HEK293 (cell line): ENCODE measurements around the gene IDH3A.

Experiments
- KLF16 ChIP-seq: fragments of 450-650 bp; formaldehyde crosslinking; IDR thresholded peaks from 2 replicates; pipeline ENCODE4 v1.5.1; 2017; ENCODE audit warnings: missing biosample characterization, missing genetic modification characterization
- OSR2 ChIP-seq: fragments of 450-650 bp; formaldehyde crosslinking; IDR thresholded peaks from 2 replicates; pipeline ENCODE4 v1.5.1; 2016; ENCODE audit warnings: missing biosample characterization, missing genetic modification characterization
- SCRT1 ChIP-seq: fragments of 450-650 bp; formaldehyde crosslinking; IDR thresholded peaks from 2 replicates; pipeline ENCODE4 v1.5.1; 2016; ENCODE audit warnings: missing biosample characterization, missing genetic modification characterization, borderline replicate concordance
- ZBTB20 ChIP-seq: fragments of 450-650 bp; formaldehyde crosslinking; IDR thresholded peaks from 2 replicates; pipeline ENCODE4 v1.5.1; 2016; ENCODE audit warnings: missing biosample characterization, missing genetic modification characterization
- ZNF530 ChIP-seq: fragments of 450-650 bp; formaldehyde crosslinking; IDR thresholded peaks from 2 replicates; pipeline ENCODE4 v1.5.1; 2016; ENCODE audit warnings: low read depth, missing biosample characterization, missing genetic modification characterization
- ZNF548 ChIP-seq: fragments of 450-650 bp; formaldehyde crosslinking; IDR thresholded peaks from 2 replicates; pipeline ENCODE4 v1.5.1; 2016; ENCODE audit warnings: missing biosample characterization, missing genetic modification characterization
- ZSCAN23 ChIP-seq: fragments of 450-650 bp; formaldehyde crosslinking; IDR thresholded peaks from 2 replicates; pipeline ENCODE4 v1.5.1; 2016; ENCODE audit warnings: missing biosample characterization, missing genetic modification characterization
- TF ChIP-seq, protein P1 (sequence below): fragments of 450-650 bp; formaldehyde crosslinking; IDR thresholded peaks from 2 replicates; pipeline ENCODE4 v1.5.1; 2016; ENCODE audit warnings: missing biosample characterization, missing genetic modification characterization, borderline replicate concordance
- TF ChIP-seq, protein P2 (sequence below): fragments of 450-650 bp; formaldehyde crosslinking; conservative IDR thresholded peaks from 2 replicates; pipeline ENCODE4 v1.5.1; 2016; ENCODE audit warnings: low read depth, missing biosample characterization, missing genetic modification characterization
- TF ChIP-seq, protein P3 (sequence below): fragments of 450-650 bp; formaldehyde crosslinking; IDR thresholded peaks from 2 replicates; pipeline ENCODE4 v1.5.1; 2016; ENCODE audit warnings: missing biosample characterization, missing genetic modification characterization
- TF ChIP-seq, protein P4 (sequence below): fragments of 450-650 bp; formaldehyde crosslinking; IDR thresholded peaks from 2 replicates; pipeline ENCODE4 v1.5.1; 2017; ENCODE audit warnings: missing biosample characterization, missing genetic modification characterization
- TF ChIP-seq, protein P5 (sequence below): fragments of 450-650 bp; formaldehyde crosslinking; IDR thresholded peaks from 2 replicates; pipeline ENCODE4 v1.5.1; 2016; ENCODE audit warnings: missing biosample characterization, missing genetic modification characterization
- TF ChIP-seq, protein P6 (sequence below): fragments of 450-650 bp; formaldehyde crosslinking; IDR thresholded peaks from 2 replicates; pipeline ENCODE4 v1.5.1; 2016; ENCODE audit warnings: missing biosample characterization, missing genetic modification characterization

IDH3A gene

DNA sequence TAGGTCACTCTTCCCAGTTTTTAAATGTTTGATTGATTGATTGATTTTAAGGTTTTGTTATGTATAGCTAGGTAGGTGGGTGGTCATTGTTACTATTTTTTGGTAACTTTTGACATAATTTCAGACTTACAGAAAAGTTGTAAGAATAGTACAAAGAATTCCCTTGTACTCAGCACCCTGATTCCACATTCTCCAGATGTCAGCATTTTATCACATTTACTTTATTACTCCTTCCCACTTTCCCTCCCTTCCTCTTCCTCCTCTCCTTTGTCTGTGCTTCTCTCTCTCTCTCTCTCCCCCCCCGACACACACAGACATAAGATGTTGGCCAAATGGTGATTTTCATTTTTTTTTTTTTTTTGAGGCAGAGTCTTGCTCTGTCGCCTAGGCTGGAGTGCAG is 14.8 kb downstream of the IDH3A start (continued):
- TF ChIP-seq, protein P1, sequence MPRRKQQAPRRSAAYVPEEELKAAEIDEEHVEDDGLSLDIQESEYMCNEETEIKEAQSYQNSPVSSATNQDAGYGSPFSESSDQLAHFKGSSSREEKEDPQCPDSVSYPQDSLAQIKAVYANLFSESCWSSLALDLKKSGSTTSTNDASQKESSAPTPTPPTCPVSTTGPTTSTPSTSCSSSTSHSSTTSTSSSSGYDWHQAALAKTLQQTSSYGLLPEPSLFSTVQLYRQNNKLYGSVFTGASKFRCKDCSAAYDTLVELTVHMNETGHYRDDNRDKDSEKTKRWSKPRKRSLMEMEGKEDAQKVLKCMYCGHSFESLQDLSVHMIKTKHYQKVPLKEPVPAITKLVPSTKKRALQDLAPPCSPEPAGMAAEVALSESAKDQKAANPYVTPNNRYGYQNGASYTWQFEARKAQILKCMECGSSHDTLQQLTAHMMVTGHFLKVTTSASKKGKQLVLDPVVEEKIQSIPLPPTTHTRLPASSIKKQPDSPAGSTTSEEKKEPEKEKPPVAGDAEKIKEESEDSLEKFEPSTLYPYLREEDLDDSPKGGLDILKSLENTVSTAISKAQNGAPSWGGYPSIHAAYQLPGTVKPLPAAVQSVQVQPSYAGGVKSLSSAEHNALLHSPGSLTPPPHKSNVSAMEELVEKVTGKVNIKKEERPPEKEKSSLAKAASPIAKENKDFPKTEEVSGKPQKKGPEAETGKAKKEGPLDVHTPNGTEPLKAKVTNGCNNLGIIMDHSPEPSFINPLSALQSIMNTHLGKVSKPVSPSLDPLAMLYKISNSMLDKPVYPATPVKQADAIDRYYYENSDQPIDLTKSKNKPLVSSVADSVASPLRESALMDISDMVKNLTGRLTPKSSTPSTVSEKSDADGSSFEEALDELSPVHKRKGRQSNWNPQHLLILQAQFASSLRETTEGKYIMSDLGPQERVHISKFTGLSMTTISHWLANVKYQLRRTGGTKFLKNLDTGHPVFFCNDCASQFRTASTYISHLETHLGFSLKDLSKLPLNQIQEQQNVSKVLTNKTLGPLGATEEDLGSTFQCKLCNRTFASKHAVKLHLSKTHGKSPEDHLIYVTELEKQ (tag by site-specific recombination): no peak
- TF ChIP-seq, protein P2, sequence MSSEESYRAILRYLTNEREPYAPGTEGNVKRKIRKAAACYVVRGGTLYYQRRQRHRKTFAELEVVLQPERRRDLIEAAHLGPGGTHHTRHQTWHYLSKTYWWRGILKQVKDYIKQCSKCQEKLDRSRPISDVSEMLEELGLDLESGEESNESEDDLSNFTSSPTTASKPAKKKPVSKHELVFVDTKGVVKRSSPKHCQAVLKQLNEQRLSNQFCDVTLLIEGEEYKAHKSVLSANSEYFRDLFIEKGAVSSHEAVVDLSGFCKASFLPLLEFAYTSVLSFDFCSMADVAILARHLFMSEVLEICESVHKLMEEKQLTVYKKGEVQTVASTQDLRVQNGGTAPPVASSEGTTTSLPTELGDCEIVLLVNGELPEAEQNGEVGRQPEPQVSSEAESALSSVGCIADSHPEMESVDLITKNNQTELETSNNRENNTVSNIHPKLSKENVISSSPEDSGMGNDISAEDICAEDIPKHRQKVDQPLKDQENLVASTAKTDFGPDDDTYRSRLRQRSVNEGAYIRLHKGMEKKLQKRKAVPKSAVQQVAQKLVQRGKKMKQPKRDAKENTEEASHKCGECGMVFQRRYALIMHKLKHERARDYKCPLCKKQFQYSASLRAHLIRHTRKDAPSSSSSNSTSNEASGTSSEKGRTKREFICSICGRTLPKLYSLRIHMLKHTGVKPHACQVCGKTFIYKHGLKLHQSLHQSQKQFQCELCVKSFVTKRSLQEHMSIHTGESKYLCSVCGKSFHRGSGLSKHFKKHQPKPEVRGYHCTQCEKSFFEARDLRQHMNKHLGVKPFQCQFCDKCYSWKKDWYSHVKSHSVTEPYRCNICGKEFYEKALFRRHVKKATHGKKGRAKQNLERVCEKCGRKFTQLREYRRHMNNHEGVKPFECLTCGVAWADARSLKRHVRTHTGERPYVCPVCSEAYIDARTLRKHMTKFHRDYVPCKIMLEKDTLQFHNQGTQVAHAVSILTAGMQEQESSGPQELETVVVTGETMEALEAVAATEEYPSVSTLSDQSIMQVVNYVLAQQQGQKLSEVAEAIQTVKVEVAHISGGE: no peak
- TF ChIP-seq ZNF530 (tag by site-specific recombination): no peak
- TF ChIP-seq, protein P3, sequence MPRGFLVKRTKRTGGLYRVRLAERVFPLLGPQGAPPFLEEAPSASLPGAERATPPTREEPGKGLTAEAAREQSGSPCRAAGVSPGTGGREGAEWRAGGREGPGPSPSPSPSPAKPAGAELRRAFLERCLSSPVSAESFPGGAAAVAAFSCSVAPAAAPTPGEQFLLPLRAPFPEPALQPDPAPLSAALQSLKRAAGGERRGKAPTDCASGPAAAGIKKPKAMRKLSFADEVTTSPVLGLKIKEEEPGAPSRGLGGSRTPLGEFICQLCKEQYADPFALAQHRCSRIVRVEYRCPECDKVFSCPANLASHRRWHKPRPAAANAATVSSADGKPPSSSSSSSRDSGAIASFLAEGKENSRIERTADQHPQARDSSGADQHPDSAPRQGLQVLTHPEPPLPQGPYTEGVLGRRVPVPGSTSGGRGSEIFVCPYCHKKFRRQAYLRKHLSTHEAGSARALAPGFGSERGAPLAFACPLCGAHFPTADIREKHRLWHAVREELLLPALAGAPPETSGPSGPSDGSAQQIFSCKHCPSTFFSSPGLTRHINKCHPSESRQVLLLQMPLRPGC (tag by site-specific recombination): no peak
- TF ChIP-seq ZBTB20 (tag by site-specific recombination): no peak
- TF ChIP-seq KLF16 (tag by site-specific recombination): no peak
- TF ChIP-seq, protein P4, sequence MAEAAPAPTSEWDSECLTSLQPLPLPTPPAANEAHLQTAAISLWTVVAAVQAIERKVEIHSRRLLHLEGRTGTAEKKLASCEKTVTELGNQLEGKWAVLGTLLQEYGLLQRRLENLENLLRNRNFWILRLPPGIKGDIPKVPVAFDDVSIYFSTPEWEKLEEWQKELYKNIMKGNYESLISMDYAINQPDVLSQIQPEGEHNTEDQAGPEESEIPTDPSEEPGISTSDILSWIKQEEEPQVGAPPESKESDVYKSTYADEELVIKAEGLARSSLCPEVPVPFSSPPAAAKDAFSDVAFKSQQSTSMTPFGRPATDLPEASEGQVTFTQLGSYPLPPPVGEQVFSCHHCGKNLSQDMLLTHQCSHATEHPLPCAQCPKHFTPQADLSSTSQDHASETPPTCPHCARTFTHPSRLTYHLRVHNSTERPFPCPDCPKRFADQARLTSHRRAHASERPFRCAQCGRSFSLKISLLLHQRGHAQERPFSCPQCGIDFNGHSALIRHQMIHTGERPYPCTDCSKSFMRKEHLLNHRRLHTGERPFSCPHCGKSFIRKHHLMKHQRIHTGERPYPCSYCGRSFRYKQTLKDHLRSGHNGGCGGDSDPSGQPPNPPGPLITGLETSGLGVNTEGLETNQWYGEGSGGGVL (tag by site-specific recombination): no peak
- TF ChIP-seq, protein P5, sequence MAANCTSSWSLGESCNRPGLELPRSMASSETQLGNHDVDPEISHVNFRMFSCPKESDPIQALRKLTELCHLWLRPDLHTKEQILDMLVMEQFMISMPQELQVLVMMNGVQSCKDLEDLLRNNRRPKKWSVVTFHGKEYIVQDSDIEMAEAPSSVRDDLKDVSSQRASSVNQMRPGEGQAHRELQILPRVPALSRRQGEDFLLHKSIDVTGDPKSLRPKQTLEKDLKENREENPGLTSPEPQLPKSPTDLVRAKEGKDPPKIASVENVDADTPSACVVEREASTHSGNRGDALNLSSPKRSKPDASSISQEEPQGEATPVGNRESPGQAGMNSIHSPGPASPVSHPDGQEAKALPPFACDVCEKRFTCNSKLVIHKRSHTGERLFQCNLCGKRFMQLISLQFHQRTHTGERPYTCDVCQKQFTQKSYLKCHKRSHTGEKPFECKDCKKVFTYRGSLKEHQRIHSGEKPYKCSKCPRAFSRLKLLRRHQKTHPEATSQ (tag by site-specific recombination): no peak
- TF ChIP-seq, protein P6, sequence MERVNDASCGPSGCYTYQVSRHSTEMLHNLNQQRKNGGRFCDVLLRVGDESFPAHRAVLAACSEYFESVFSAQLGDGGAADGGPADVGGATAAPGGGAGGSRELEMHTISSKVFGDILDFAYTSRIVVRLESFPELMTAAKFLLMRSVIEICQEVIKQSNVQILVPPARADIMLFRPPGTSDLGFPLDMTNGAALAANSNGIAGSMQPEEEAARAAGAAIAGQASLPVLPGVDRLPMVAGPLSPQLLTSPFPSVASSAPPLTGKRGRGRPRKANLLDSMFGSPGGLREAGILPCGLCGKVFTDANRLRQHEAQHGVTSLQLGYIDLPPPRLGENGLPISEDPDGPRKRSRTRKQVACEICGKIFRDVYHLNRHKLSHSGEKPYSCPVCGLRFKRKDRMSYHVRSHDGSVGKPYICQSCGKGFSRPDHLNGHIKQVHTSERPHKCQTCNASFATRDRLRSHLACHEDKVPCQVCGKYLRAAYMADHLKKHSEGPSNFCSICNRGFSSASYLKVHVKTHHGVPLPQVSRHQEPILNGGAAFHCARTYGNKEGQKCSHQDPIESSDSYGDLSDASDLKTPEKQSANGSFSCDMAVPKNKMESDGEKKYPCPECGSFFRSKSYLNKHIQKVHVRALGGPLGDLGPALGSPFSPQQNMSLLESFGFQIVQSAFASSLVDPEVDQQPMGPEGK: no peak
- TF ChIP-seq OSR2 (tag by site-specific recombination): no peak
- TF ChIP-seq SCRT1: no peak
- TF ChIP-seq ZSCAN23 (tag by site-specific recombination): no peak
- no peak for TF ChIP-seq ZNF548 (tag by site-specific recombination)
- TF ChIP-seq, all 188 proteins: peak for 0
